Activated gamma-delta T cell (primary cell): ENCODE measurements around the gene MACO1.
"Not testable (repeated sequence)": the region's sequence is repeated elsewhere in the genome, so short reads cannot be mapped to it uniquely, and the experiment has no call there.

Experiments
- DNase-seq: peaks from one replicate; lab custom pipeline; 2025; lab: John Stamatoyannopoulos, UW
- total RNA-seq, 2 donors: gene quantifications; one replicate each; lab custom pipeline; 2026; lab: John Stamatoyannopoulos, UW

The MACO1 gene, protein sequence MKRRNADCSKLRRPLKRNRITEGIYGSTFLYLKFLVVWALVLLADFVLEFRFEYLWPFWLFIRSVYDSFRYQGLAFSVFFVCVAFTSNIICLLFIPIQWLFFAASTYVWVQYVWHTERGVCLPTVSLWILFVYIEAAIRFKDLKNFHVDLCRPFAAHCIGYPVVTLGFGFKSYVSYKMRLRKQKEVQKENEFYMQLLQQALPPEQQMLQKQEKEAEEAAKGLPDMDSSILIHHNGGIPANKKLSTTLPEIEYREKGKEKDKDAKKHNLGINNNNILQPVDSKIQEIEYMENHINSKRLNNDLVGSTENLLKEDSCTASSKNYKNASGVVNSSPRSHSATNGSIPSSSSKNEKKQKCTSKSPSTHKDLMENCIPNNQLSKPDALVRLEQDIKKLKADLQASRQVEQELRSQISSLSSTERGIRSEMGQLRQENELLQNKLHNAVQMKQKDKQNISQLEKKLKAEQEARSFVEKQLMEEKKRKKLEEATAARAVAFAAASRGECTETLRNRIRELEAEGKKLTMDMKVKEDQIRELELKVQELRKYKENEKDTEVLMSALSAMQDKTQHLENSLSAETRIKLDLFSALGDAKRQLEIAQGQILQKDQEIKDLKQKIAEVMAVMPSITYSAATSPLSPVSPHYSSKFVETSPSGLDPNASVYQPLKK
- 62.8 to 70.9 reads per million in 2 donors for total RNA-seq

DNA sequence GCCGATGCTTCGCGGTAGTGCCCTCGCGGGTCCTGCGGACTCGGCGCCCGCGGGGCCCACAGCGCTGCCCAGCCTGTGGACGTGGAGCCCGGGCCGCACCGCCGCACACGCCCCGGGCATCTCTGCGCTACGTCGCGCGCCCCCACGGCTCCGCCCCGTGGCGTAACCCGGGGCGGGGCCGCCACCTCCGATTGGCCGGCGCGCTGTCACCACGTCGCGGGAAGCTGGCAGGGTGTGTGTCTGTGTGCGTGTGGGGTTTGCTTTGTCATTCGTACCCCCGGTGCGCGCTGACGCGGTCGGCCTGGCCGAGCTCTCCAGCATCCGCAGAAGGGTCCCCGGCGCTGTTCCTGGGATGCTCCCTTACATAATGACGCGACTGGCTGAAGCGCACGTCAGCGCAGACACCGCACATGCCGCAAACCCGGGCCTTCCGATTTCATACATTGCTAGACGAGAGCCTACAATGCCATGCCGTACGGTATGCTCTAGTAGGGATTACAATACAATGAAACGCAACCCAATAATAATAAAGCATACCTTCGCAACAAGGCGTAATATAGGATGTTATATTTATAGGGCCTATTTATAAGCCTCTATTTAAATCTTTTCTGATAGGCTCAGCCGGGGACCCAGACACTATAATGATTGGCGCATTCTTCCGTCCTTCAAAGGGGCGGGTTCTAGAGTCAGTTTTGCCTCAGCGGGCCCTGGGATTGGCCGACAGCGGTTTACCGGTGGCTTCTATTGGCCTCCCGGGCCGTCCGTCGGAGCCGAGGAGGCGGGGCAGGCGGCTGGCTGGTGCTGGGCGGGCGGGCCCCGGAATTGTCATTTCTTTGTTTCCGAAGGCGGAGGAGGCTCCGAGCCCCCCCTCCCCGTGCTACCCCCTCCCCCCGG lies at the start of gene MACO1:
Gene MACO1, plus strand, starts transcription at position 825 of the 894 bp plus-strand sequence. CDS start 202 bp downstream, outside the sequence.
- DNase-seq: peak; percentile 91

DNA sequence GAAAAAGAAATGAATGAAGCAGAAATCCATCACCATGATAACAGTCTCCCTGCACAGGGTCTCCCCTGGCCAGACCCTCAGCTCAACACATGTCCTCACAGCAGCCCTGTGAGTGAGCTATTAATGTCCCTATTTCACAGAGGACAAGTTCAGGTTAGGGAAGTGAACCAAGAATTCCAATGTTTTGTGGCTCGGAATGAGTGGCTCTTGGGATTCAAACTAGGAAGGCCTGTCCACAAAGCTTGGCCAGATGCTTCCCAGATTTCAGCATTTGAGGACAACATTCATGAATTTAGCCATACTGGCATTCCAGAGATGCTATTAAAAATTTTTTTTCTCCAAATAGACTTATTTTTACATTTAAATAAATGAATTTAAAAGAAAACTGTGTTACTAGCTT lies 48.2 kb upstream of the MACO1 start:
- DNase-seq: not testable (repeated sequence)

DNA sequence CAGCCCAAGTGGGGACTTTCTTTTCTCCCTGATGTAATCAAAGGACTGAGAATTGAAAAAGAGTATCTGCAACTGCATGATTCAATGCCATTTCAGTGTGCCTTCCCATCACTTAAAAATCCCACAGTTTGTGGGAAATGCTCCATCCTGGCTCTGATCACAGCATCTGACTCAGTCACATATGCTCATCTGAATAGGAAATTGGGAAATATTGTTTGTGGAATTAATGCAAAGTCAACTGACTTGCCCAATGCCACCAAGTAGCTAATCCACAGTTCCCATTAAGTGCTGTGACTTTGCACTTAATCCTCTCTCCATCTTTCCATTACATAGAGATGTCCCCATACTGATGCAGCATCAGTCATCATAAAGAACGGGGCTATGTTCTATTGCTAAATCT lies 47.6 kb upstream of the MACO1 start:
- not testable (repeated sequence) for DNase-seq

DNA sequence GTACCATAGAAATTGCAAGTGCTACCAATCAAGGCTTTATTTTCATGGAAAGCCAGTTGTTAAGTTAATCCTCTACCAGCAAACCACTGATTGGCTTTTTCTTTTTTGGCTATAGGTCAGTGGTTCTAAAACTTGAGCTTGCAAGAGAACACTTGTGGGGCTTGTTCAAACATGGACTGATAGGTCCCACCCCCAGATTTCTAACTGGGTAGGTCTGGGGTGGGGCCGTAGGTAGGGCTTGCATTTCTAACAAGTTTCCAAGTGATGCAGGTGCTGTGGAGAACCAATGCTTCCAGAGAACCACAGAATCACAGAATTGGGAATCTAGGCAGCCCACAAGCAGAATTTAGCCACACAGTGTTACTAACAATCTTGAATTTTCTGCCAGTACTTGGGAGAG lies 46.8 kb upstream of the MACO1 start:
- not testable (repeated sequence) for DNase-seq

DNA sequence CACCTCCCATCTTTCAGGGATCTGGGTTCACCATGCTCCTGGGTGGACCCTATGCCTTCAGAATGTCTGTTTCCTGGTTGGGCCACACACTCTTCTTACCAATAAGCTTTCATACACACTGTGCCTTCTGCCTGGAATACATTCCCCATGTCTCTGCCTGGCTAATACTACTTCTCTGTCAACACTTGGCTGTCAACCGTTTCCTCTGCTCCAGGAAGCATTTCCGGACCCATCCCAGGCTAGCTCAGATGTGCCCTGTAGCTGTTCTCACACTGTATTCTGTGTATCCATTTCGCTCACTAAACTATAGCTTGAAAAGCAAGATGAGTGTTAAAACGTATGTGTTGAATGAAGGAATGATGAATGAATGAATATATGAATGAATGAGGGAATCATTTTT lies 43.6 kb upstream of the MACO1 start:
- not testable (repeated sequence) for DNase-seq

DNA sequence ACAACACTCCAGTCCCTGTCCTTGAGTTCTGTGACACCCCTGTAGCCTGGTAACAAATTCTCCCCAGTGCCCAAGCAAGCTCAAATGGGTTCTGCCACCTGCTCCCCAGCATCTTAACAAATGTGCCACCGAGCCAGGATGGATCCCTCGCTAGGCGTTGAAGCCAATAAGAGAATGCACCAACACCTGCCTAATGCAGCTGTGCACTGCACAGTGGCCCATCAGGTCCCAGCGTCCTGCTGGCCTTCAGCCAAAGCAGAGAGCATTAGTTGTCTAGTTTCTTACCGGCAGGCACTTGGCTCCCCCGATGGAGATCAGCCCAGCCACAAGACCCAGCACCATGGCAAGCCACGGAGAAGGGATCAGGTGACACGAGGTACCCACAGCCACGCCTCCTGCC lies 42.0 kb upstream of the MACO1 start:
- DNase-seq: not testable (repeated sequence)

DNA sequence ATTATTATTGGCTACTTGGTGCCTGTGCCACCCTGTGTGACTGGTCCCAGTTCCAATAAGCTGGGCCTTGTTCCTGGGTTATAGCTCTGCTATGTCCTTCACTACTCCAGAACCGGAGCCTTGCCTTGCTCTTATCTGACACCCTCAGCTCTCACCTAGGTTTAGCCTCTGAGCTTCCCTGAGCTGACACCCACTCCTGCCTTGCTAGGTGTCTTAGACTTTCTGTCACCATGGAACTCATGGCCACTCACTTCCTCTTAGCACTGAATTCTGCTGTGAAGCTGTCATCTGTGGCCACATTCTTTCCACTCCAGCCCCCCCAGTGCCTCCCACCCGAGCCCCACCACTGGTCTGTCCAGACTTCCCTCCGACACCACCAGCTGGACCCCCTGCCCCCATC lies 41.0 kb upstream of the MACO1 start:
- not testable (repeated sequence) for DNase-seq

DNA sequence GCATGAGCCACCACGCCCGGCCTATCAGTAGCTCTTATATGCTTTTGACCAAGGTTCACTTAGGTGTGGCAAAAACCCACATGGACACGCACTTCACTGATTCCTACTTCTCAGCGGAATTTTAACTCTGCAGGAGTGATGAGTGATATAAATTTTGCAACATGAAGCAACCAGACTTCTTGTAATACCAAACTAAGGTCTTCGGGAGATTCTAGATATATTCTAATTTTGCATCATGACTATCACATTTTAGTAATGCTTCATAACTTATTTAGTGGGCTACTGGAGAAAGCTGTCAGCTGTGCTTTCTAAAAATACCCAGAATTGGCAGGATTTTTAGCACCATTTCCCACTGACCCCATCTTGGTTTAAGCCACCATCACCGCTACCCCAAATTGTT lies 37.9 kb upstream of the MACO1 start:
- DNase-seq: no peak

DNA sequence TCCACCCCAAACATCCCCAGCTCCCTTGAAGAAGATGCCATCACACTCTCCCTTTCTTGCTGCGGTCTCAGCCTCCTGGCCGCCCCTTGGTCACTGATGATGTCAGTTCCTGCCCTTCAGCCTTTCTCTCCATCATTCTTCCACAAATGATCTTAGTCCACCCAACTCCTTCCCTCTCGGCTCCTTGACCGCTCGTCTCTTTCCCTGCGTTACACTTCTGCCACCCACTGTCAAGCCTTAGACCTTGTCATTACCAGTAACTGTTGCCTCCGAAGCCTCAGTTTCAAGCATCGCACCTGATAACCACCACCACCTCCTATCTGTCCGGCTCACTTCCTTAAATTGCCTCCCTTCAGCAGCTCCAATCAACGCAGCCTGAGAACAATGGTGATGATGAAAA lies 33.1 kb upstream of the MACO1 start:
- DNase-seq: not testable (repeated sequence)

DNA sequence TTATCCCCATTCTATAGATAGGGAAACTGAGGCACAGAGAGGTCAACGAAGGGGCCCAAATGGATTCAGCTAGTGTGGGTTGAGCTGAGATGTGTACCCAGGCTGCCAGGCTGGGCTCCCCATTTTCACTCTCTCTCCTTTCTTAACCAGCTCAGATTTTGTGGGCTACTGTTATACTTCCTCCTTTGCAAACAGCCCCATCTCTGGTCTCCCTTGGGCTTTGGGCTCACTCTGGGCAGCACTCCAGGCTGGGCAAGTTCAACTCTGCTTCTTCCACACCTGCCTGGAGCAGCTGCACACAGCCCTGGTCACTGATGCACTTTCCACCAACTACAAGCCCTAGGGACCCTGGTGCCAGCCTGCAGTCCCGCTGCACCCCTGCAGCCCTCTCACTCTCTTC lies 32.6 kb upstream of the MACO1 start:
- DNase-seq: not testable (repeated sequence)

DNA sequence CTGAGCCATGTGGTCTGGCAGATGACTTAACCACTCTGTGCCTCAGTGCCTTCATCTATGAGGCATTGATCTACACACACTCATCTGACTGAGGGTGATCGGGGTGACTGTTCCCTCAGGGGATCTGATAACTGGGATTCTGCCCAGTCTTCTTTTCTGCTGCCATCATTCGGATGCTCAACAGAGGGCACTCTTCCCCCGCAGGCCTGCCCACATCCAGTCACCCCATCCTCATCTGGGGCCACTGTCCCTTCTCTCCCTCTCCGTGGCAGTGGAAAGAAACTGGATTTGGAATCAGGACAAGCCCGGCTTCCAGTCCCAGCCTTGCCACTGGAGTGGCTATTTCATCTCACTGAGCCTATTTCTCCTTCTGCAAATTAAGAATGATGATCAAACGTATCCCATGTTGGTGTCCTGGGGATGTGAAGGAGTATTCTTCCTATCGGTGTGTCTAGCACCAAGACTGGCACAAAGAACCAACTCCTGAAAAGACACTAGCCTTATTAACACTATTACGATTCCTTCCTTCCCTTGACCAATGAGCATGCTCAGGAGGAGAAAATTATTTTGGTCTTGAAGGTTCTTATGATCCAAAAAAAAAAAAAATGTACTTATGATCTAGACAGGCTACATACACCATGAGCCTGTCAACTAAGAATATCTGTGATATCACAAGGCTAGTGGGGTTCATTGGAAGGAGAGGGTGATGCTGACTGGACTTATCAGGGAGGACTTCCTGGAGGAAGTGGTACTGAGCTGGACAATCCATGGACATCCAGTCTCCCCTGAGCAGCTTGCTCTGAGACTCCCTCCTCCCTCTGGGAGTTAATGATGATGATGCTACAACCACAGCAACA lies 27.5 kb upstream of the MACO1 start:
- not testable (repeated sequence) for DNase-seq

DNA sequence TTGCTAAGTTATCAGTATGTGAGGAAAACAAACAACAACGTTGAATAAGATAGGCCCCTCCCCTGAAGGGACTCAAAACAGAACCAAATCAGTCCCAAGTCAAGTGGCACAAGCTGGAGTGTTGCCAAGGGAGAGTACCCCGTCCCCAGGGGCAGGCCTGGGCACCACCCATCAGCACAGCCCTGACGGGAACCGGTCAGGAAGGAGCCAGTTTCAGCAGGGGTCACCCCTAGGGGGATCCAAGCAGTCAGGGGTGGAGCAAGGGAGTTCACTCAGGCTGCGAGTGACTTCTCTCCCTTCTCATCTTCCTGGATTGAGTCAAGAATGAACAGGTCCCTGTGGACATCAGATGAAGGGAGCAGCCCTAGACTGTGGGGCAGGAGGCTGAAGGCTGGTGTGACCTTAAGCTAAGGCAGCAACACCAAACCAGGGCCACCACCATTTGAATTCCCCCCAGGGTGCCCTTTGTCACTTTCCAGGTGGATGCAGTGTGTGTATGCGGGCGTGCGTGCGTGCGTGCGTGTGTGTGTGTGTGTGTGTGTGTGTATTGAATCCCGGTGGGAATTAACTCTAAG lies 24.9 kb upstream of the MACO1 start:
- not testable (repeated sequence) for DNase-seq

DNA sequence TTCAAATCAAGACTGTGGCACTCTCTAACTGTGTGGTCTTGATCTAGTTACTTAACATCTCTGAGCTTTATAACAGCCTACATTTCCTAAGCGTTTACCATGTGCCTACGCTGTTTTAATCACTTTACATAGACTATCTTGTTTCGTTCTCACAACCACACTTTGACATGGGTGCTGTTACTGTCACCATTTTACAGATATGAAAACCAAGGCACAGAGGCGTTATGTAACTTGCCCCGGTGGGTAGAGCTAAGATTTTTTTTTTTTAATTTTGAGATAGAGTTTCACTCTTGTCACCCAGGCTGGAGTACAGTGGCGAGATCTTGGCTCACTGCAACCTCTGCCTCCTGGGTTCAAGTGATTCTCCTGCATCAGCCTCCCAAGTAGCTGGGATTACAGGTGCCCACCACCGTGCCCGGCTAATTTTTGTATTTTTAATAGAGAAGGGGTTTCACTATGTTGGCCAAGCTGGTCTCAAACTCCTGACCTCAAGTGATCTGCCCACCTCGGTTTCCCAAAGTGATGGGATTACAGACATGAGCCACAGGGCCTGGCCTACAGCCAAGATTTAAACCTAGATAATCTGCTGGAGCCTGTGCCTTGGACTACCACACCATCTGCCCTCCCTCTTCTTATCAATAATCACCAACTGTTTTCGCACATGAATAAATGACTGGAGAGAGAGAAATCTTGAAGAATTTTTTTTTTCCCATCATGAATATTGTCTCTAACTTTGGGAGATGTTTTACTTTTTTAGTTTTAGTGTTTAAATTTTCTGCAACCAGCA lies 20.9 kb upstream of the MACO1 start:
- DNase-seq: not testable (repeated sequence)

DNA sequence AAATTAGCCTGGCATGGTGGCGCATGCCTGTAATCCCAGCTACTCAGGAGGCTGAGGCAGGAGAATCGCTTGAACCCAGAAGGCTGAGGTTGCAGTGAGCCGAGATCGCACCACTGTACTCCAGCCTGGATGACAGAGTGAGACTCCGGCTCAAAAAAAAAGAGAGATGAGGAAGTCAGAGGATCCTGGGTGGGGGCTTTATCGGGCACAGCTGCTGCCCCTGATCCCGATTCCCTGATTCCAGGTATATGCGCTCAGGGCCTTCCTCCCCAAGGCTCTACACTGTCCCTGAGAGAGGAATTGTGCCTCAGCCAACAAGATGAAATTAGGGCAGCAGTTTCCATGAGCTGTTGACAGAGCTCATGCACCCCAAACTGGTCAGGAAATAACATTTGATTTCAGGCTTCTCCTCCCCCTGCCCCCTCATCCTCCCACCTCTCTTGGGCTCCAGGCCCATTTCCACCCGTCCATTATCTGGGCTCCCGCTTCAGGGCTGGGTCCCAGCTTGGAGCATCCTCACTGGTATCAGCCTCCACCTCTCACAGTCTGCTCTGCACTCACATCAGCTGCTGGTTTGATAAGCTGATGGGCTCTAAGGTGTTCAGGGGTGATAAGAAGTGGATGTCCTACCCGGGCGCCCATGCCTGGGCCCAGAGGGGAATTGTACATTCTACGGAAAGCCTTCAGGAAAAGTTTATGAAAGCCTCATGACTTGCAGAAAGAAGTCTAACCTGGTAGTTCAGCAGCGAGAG lies 17.6 kb upstream of the MACO1 start:
- DNase-seq: not testable (repeated sequence)

DNA sequence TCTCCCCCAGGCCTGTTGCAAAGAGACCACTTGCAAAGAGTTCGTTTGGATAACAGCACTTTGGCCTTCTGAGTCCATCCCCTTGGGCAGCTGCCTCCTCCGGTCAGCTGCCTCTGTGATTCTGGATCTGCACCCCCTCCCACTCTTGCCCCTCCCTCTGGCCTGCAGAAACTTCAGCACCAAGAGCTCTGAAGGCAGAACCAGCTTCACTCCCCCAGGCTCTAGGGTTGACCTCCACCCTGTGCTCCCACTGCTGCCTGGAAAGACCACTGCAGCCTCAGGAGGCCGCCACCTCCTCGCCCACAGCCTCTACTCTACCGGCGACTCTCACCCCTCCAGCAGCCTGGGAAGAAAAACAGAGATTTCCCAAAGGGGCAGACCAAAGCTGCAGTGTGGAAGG lies 16.5 kb upstream of the MACO1 start:
- not testable (repeated sequence) for DNase-seq

DNA sequence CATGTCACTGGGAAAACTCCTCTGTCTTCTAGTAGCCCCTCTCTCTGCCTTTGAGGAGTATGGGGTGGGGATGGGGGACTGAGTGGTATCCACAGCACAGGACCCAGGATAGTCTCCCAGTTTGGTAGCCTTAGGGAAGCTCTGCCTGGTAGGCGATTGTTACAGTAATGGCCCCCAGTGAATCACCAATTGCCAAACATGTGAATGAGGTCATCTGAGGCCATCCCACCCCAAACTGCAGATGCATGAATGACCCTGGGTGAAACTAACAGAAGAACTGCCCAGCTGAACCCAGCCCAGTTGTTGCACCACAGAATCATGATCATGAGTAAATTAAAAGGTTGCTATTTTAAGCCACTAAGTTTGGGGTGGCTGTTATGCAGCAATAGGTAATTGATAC lies 16.1 kb upstream of the MACO1 start:
- DNase-seq: not testable (repeated sequence)

DNA sequence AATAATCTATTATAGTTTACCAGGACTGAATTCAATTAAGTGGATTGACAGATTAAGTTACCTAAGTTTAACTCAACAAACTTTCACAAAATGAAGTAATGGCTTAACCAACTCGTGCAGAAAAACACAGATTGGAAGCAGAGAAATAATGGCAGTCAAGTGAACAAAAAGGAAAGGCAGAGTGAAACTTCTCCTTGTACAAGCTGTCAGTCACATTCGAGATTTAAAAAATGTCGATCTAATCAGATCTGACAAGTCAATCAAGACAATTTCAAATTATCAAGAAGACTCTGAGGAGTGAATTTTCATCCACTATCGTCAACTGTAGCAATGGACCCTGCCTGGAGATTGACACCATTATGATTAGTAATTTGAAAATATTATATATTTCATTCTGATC lies 13.4 kb upstream of the MACO1 start:
- not testable (repeated sequence) for DNase-seq

DNA sequence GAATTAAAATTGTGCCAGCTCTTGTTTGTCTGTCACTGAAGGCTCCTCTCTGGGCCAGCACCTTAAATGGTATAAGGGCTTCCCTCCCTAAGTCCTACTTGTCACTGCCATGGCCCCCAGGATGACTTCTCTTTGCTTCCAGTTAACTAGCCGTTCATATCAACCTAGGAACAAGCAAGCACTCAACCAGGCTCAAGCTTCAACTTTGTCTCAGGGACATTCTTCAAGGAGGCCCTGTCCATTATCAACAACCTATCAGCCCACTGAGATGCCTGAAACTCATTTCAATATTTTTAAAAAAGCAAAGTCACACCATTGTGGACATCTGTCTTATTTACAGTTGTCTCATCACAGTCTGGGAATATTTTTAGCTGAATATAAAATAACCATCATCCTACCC lies 11.4 kb upstream of the MACO1 start:
- not testable (repeated sequence) for DNase-seq

DNA sequence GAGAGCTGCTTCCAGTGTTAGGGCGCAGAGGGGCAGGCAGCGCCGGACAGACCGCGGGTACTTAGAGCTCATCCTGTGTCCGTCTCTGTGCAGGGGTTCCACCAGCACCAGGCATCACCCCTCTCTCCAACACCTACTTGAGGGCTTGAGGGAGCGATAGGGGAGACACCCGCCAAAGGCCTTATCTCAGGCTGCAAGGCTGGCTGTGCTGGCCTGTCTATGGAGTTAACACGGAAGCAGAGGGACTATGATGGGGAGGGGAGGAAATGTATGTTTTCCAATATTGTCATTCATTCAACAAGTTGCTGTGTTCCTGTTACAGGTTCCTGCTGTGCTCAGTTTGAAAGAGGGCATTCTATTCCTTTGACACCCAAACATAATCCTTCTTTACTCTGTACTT lies 10.0 kb upstream of the MACO1 start, which contains the start of gene RHCE:
Gene RHCE, minus strand, starts transcription at position 111 of the 400 bp plus-strand sequence. Its CDS starts 39 bp downstream, at position 72.
- DNase-seq: not testable (repeated sequence)
